Globus pallidus (tissue), 1 donor: ENCODE results near the gene MYO5C.

ENCODE experiments used
- DNase-seq: peaks from one replicate; pipeline ENCODE4 v3.0.0-alpha.2; 2015; ENCODE audit warnings: low spot score

MYO5C gene

GRCh38 chr15:52214553-52214952 lies 81.1 kb downstream of the MYO5C start:
- no peak for DNase-seq

- DNase-seq: no peak
These were observed 82.4 kb downstream of the MYO5C start for GRCh38 chr15:52213206-52213605.

GRCh38 chr15:52208306-52208946 lies 87.2 kb downstream of the MYO5C start:
- DNase-seq: peak; percentile 43

GRCh38 chr15:52207191-52207590 lies 88.4 kb downstream of the MYO5C start:
- no peak for DNase-seq

- no peak for DNase-seq
These were observed 89.2 kb downstream of the MYO5C start for GRCh38 chr15:52206446-52206845.

DNA sequence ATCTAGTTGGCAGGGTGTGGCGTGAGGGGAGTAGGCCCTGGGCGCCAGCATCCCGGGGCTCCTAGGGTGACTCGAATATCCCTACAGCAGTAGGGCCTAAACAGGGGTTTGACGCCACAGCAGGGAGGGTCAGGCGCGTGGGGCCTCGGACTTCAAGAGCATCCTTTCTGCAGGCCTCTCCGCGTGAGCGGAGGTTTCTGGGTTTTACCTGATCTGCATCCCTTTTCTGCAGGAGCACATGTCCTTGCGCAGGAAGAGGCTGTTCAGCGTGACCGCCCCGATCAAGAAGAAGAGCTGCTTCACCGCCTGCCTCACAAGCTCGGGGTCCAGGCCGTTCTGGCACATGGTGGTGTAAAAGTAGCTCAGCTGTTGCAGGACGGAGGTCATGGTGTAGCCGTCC lies 90.9 kb downstream of the MYO5C start:
- DNase-seq: no peak

- DNase-seq: no peak
These were observed 94.7 kb downstream of the MYO5C start for GRCh38 chr15:52200831-52201365.

GRCh38 chr15:52199271-52199670 lies 96.3 kb downstream of the MYO5C start:
- DNase-seq: no peak

DNA sequence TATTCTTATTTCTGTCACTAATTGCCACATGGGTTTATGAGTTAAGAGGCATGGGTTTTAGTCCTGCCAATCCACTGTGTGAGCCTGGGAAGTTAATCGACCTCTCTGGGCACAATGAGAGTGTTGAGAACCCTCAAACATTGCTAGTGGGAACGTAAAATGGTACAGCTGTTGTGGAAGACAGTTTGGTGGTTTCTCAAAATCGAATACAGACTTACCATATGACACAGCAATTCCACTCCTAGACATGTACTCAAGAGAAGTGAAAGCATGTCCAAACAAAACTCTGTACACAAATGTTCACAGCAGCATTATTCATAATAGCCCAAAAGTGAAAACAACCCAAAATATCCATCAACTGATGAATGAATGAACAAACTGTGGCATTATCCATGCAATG lies 98.7 kb downstream of the MYO5C start:
- no peak for DNase-seq

DNA sequence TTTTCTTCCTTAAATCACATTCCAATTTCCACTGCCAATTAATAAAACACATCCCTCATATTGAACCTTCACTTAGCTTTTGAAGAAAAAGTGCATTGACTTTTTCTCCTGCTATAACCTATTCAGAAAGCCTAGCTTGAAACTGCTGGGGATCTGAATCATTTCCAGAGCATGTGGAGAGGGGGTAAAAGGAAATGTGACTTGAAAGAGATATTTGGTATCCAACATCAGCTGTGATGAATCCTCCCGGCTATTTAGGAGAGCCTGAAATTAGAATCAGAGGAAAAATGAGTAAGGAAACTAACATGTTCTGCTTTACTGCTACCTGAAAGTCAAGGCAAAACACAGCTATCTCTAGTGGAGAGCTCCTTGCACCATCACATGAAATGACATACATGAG lies 101.8 kb downstream of the MYO5C start:
- DNase-seq: no peak

- no peak for DNase-seq
These were observed 102.3 kb downstream of the MYO5C start for GRCh38 chr15:52193321-52193720.

- no peak for DNase-seq
These were observed 104.4 kb downstream of the MYO5C start, which contains the start of gene GNB5 for GRCh38 chr15:52191207-52191606. TSS of gene GNB5 (minus strand) at chr15:52191392. CDS start at chr15:52184676, 6,716 bp downstream.

DNA sequence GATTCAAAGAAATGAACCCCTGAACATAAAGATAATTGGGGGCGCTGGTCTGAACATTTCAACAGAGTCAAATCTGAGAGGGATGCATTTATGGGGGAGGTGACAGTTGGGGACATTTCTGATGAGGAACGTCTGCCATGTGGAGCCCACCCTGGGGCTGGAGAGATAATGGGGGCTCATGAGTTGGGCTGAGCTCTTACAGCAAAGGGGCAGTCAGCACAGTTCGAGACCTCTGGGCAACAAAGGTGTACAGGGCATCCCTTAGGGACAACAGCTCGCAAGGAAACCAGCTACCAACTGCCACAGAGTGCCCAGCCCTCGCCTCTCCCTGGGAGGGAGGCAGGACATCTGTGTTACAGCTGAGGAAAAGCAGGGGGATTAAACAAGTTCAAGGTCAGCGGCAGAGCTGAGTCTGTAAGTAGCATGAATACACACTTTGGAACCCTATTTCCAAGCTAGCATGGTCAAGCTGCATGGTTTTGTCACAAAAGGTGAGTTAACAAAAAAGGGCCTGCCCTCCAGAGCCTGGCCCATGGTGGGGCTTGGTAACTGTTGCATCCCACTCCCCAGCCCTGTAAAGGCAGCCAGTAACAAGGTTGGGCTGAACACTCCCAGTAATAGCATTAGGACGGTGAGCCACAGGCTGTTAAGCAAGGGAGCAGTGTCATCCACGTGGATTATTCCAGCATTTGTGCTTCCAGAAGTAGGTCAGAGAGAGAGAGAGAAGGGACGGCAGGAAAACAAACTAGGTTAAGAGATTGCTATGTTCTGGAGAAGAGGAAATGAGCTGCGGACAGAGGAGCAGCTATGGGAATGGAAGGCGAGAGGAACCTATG lies 108.7 kb downstream of the MYO5C start:
- no peak for DNase-seq

DNA sequence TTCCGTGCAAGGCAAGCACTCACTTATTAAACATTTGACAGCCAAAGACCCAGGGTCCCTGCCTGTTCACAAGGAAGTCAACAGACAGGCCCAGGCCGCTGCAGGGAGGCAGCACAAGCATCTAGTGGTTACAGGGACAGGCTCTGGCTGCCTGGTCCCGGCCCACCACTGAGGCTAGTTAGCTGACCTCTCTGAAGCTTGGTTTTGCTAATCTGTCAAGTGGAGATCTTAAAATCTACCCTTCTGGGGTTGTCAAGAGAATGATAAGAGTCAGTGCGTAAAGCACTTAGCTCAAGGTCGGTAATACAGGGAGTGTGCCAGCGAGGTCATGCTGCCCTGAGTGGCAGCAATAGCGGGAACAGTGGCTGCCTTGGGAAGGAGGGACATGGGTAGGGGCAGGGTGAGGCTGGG lies 110.4 kb downstream of the MYO5C start:
- DNase-seq: no peak

- DNase-seq: no peak
These were observed 110.9 kb downstream of the MYO5C start for GRCh38 chr15:52184721-52185120.

GRCh38 chr15:52183562-52184173 lies 111.9 kb downstream of the MYO5C start:
- DNase-seq: peak; percentile 25

- no peak for DNase-seq
These were observed 113.4 kb downstream of the MYO5C start for GRCh38 chr15:52181938-52182780.

- no peak for DNase-seq
These were observed 114.7 kb downstream of the MYO5C start for GRCh38 chr15:52180851-52181450.

GRCh38 chr15:52180196-52180835 lies 115.3 kb downstream of the MYO5C start:
- DNase-seq: no peak

DNA sequence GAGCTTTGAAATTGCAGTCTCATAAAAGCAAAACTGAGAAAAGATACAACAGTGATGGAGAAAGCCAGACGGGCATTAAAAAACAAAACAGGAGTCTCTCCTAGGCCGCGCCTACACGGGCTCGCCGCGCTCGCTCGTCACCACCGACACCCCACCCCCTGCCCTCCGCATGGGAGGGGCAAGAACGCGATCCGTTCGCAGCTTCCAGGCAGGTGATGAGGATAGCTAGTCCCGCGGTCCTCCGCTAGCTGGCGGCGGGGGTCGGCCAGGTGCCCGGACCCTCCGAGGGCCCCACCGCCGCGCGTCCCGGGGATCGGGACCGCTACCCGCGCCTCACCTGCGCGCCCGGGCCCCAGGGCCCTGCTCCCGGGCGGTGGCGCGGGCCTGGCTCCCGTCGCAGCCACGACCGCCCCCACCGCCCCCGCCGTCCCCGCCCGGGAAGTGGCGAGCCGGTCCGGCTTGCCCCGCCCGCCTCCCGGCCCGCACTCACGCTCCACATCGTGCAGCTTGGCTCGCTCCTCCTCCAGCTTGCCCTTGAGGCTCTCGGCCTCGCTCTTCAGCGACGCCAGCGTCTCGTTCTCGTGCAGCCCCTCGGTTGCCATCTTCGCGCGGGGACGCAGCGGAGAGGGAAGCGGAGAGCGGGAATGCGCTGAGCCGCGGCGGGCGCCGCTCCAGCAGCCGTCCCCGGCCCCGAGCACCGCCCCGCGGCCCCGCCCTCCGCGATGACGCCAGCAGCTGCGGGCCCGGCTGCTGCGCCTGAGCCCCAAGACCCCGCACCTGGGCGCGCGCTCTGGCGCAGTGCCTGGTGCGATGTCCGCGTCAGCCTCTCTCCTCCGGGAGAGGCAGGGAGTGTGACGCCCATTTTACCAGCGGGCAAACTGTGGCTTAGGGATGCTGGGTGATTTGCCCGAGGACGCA lies 116.1 kb downstream of the MYO5C start:
- peak; percentile 67 for DNase-seq
